ENCODE measurements around the gene TNNT1.

TNNT1 gene

DNA sequence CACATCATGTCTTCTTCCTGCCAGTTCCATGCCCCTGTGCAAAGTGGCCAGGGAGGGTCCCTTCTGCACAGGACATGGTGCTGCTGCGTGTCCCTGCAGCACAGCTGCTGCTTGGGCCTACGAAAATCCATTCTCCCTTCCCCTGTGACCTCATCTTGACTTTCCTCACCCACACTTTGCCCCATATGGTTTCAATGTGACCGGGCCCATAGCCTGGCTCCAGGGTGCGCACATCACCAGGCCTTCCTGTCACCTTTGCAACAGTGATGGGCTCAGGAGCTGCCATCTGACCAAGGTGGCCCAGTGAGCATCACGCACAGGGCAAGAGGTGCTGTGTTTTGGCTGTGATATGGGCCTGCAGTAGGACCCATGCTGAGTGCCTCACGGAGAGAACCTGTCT lies 42.4 kb downstream of the TNNT1 start:
- no peak for DNase-seq

DNA sequence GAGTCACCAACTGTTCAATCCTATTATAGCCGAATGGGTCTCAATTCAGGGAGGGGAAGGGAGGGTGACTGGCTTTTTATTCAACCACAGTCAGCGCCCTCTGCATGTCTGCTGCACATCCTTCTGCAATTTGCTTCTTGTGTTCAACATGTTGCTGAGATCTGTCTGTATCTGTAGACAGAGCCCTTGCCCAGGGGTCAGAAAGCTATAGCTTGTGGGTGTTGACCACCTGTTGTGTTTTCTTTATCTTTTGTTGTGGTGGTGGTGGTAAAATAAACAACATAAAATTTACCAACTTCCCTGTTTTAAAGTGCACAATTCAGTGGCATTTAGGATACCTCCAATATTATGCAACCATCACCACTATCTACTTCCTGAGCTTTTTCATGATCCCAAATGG lies 43.8 kb downstream of the TNNT1 start:
- DNase-seq, result no peak

DNA sequence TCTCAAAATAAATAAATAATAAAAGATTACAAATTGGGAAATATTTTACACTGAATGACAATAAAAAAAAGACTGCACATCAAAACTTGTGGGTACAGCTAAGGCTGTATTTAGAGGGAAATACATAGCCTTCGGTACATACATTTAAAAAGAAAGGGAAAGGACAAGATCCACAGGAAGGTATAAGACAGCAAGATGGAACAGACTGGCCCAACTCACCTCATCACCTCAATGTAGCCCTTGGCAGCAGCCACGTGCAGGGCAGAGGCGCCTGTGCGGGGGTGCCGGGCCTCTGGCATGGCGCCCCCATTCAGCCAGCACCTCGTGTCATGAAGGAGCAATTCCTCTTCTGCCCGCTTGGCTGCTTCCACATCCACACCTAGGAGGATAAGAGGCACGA lies 45.8 kb downstream of the TNNT1 start:
- no peak for DNase-seq

DNA sequence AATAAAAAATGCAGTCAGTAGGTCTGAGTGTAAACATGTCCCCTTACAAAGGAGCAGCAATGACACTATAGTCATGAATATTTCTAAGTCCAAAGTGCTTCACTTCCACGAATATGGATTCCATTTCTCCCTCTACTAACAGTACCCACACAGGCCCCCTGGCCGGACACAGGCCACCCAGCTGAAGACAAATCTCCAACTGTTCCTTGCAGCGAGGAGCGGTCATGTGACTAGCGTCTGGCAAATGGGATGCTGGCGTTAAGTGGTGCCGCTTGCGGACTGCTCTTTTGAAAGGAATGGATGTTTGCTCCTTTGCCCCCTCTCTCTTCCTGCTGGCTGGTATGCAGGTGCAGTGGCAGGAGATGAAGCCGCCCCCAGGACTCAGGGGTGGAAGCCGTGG lies 47.7 kb downstream of the TNNT1 start:
- no peak for DNase-seq

DNA sequence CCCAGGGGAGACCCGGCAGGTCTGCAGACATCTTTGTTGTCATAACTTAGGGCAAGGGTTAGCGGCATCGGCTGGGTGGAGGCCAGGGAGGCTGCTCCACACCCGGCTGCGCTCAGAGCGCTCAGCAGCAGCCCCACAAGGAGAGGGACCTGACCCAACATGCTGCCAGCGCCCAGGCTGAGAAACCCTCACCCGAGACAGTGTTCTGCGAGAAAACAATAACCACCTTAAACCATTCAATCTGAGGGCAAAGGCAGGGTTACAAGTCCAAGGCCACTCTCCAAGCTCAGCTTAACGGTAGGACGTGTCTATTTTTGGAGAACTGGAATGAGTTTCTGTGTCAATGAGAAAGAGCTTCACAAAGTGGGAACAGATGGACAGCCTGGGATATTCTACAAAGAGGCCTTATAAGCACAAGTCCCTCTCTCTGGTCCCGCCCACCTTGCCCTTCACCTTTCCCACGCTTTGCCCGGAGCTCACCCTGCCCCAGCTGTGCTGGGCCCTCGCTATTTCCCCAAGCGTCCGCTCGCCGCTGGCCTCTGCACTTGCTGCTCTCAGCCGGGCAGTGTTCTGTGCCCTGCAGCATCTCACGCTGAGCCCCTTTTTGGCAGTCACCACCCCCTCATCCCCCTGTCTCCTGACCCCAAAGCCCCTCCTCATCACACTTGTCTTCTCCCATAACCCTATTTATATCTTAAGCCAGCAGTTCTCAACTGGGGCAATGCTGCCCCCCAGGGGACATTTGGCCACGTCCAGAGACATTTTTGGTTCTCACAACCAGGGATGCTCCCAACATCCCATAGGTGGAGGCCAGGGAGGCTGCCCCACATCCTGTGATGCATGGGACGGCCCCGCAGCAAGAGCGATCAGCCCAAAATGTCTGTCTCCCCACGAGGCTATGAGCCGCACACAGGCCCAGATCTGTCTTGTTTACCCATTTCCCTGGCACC lies 49.2 kb downstream of the TNNT1 start:
- DNase-seq, result no peak

DNA sequence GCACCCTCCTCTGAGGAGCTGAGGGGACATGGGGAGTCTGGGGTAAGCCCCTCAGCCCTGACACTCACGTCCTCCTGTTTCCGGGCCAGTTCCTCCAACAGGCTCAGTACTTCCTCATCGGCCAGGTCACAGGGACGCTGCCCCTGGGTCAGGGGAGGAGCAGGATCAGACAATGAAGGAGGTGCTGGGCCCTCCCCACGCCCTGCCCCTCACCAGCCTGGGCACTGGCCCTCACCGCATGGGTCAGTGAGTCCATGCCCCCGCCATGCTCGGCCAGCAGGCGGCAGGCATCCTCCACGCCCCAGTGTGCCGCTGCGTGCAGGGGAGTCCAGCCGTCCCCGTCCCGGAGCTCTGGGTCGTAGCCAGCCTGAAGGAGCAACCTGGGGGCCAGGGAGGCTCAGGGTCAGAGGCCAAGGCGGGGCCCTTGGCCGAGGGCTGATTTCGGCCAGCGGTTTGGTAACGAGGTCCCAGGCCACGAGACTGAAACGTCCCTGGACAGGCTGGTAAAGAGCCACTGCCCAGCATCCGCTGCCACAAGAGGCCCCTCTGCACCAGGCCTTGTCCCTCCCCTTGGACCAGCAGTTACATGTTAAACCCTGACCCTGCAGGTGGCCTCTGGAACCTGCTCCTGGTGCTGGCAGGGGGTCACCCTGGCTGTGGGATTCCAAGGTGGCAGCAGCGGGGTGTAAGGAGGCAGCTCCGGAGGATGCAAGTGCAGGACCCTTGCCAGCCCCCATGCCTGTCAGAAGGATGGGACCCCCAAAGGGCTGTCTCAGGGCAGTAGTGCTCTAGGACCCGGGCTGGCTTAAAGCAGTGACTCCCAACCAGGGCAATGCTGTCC lies 50.1 kb downstream of the TNNT1 start:
- no peak for DNase-seq

DNA sequence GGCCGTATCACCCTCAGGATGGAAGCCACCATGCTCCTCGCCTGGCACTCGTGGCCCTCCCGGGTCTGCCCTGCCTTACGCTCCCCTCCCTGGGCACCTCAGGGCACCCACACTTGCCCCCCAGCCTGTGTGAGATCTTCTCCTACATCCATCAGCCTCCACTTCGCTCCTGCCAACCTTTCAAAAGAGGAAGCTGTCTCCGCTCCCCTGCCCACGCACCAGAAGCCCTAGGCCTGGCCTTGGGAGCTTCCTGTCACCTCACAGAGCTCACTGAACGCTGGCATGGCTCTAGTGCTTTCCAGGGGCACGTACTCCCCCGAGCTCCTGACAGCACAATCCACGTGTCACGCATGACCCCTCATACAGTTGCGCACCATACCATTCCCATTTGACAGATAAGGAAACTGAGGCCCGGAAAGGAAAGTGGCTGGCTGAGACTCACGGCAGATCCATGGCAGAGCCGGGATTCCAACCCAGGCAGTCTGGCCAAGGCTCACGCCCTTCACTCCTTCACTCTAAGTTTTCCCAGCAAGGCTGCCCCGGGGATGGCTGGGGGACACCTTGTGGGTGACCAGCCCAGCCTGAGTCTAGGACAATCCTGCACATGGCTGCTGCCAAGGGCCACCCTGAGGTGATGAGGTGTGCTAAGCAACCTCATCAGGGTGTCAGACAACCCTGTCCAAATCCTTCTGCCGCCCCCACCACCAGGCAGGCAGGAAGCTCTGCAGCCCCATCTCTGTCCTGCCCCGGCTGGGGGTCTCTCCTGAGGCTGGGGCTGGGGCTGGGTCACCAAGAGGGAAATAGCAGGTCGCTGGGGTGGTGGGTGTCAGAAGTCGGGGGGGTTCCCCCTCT lies 50.9 kb downstream of the TNNT1 start:
- DNase-seq, result no peak

DNA sequence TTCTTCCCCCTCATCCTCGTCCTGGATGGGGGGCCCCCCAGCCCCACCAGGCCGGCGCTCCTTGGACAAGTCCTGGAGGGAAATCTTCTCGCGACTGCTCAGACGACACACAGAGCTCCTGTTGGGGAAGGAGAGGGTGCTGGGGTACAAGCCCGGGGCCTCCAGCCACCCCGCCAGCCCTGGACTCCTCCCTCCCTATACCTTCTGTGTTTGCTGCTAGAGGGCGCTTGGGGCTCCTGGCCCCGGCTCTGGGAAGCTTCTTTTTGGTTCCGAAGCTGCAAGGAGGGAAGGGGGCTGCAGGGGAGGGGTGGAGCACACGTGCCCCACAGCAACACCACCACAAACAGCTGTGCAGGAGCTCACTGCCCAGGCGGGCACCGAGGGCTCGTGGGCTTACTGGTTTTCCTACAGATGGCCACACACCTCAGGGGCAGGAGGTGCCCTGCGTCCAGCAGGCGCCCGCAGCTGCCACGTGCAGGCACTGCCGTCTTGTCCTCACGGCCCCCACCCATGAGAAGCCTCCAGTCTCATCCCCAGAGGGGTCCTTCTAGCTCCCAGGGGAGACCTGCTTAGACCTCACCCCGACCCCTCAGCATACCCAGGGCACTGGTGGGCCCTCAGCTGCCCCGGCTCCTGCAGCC lies 52.8 kb downstream of the TNNT1 start:
- no peak for DNase-seq

DNA sequence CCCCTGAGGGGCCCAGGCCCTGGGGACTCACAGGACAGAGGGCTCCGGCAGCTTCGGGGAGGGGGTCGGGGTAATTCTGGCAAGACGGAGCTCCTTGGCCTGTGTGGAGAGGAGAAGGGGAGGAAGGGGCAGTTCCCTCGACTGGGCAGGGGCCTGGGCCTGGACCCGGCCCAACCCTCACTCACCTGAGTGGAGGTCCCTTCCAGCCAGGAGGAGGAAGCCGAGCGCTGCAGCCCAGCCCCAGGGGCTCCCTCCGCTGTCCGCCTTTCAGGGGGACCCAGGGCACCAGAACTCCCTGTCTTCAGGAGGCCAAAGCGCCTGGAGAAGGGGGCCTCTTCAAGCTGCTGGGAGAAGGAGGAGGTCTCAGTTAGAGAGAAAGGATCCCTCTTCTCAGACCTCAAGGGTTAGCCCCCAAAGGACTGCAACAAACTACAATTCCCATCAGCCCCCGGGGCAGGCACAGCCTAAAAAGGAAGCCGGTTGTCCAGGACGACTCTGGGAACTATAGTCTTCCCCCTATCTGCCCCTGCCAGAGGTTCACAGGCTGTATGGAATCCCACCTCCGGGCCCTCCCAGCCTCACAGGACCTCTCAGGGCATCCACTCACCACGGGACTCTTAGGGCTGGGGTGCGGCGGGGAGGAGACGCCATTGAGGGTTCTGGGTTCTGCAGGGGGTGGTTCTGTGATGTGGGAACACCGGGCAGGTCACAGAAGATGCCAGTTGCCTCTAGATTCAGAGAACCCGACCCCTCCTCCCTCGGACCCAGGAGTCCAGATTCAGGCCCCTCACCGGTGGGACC lies 53.5 kb downstream of the TNNT1 start:
- no peak for DNase-seq

DNA sequence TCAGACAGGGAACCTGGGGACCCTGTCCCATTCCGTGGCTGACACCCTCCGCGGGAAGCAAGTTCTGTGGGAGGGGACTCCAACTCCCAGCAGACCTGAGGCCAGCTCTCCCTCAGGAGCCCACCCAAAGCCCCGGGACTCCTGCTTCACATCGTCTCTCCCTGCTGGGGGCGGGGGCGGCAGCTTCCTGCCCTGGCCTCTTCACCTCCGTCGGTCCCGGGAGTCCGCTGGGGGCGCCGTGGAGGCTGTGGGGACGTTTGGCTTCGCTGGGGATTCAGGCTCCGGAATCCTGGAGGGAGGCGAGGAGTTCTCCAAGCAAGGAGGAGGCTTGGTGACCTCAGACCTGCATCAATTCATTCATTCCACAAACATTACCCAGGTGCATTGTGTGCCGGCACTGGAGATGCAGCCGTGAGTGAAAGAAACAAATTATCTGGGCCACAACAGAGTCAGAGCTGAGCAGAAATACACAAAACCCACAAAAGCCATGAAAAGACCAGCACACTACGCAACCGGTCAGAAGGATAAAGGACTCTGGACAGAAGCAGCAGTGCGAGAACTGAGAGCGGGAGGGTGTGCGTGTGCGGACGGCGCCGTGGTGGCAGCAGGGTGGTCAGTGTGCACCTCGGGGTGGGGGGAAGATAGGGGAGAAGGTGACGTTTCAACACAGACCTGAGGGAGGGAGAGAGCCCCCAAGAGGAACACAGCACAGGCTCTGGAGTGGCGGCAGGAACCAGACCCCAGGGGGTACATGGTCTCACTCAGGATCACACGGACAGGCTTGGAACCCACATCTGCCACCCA lies 54.3 kb downstream of the TNNT1 start:
- DNase-seq, result no peak

DNA sequence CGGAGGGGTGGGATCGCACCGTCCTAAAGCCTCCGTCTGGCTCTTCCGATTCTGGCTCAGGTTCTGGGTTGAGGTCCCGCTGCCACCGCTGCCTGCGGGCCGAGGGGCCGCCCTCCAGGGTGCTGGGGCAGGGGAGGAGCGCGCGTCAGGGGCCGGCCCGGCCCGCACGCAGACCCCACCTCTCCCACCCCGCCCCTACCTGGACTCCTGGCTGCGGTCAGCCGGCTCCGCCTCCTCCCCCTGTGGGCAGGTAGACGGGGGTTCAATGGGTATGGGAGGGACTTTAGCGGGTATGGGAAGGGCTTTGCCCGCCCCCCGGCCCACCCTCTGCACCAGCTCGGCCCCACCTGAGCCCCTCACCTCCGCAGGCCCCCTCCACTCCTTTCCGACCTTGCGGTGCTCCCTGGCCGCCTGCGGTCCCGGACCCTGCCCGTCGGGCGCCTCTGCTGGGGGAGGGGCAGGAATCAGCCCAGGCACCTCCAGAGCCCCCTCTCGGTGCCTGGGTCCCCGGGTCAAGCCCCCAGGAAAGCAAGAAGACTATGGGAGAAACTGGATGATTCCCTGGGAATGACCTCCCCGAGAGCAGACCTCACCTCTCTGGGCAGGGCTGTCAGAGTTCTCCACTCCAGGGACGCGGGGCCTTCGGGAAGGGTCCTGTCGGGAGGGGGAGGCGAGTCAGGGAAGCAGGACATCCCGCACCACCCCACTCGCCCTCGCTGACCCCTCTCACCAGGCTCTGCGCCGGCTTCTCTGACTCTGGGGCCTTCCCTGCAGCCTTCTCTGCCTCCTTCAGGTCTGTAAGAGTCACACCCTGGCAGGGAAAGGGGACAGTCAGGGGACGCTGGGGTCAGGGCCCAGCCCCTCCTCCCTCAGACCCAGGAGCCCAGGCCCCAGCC lies 56.3 kb downstream of the TNNT1 start:
- DNase-seq, result no peak

DNA sequence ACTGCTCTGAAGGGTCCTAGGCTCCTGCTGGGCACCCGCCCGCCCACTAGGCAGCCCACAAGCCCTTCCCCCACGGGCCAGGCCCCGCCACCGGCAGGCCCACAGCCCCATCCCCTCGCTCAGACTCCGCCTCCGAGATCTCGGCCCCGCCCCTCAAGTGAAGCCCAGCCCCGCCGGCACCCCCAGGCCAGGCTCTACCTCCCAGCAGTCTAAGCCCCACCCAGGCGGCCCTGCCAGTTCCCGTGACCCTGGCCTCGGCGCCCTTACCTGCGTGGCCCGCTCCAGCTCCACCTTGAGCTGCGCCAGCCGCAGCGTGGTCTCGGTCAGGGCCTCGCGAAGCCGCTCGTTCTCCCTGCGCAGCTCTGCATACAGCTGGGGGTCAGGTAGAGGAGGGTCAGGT lies 57.1 kb downstream of the TNNT1 start:
- no peak for DNase-seq

DNA sequence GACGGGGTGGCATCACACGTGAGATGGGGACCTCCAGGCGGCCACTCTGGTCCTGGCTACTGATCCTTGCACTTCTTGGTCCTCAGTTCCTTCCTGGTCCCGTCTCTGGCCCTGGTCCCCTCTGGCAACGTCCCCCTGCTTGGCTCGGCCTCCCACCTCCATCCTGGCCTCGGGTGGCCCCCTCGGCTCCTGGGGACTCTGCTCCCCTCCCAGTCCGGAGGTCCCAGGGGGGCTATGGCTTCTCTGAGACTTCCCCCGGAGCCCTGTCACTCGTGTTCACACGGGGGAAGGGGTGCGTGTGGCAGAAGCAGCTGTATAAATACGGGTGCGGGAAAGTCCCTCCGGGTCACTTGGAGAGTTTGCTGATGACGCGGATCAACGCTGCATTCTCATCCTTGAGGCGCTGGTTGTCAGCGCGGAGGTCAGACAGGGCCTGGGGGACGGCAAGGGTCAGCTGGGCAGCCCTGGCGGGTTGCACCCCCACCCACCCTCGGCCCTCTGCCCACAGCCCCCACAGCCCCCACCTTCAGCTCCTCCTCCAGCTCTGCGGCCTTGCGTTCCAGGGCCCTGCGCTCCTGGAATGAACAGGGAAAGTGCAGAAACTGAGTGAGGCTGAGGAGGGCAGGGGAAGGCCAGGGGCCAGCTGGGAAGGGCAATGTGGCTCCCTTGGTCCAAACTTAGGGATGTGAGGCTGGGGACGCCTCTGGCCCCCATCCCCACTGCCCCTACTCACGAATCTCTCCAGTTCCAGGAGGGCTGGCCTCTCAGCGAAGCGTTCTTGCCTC lies 57.7 kb downstream of the TNNT1 start:
- DNase-seq, result no peak

DNA sequence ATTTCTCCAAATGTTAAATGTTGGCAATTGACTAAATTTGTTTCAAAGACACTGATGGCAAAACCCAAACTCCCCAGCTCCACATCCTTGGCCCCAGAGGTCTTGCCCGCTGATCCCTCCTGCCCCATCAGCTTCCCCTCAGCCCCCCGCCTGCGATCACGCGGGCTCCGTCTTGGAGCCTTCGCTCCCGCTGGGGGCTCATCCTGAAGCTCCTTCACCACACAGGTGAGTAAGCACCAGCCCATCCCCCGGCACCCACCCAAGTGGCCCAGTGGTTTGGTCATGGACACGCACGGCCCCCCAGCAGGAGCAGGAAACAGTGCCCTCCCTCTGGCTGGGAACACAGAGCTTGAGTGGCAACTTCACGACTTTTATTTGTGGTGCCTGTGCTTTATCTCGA lies 58.4 kb downstream of the TNNT1 start:
- DNase-seq, result no peak

DNA sequence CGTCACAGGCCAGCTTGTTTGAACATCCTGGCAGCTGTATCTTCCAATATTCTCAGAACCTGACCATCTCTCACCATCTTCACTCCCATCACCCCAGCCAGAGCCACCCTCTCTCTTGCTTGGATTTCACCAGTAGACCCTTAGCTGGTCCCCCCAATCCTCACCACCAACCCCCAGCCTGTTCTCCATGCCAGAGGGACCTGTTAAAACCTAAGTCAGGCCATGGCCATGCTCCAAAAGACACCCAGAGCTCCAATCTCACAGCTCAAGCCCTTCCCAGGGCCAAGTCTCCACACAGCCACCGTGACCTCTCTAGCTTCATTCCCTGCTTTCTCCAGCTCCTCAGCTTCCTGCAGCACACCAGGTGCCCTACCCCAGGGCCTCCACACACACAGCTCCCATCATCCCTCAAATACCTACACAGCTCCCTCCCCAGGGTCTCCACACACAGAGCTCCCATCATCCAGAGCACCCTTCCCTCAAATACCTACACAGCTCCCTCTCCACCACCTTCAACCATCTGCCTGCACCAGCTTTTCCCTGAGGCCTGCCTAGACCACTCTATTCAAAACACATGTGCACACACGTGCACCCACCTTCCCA lies 59.6 kb downstream of the TNNT1 start:
- DNase-seq, result no peak

DNA sequence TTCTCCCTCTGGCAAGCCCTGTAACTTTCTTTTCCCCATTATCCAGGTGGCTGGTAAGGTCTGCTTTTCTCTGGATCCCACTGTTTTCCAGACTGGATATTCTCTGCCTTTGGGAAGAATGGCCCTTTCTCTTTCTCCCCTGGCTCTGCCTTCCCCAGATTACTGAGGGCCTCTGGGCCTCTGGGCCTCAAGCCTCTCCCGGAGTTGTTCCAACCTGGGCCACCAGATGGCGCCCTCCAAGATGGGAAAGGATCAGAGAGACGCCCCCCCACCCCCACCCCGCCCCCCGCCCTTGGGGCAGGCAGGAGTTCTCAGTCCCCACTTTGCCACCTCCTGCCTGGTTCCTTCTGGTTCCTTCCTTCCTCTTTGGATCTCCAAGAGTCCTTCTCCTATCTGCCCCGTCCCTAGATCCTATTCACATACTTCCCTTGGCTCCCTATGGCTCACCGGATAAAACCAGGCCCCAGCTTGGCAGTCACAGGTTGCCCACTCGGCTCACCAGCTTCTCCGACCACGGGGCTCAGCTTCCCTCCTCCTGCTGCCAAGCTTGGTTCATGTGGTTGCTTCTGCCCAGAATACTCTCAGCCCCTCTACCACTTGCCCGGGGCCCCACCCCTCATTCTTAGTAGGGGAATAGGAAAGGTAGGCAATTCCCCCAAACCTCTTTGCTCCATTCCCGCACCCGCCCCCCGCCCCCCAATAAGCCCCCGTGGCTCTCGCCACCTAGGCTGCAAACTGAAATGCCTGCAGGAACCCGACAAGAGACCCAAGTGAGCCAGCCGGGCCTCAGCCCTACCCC lies 60.3 kb downstream of the TNNT1 start:
- peak; percentile 43 to 92 (median 66) for DNase-seq

DNA sequence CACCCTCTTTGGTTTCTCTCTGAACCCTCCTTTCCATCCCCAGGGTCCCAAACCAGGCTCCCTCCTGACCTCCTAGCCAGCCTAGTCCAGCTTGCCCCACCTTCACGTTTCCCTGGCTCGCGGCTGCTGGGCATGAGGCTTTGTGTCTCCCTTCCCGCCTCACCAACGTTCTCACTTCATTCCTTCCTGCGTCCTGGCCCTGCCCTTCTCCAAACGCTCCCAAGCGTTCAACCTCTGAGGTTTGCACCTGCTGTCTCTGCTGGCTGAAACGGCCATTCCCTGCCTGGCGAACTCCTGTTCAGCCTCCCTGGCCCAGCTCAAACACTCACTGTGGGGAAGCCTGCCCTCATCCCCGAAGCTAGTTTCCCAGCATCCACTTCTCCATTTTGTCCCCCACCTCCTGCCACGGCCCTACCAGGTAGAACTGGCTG lies 61.0 kb downstream of the TNNT1 start:
- DNase-seq, result no peak

DNA sequence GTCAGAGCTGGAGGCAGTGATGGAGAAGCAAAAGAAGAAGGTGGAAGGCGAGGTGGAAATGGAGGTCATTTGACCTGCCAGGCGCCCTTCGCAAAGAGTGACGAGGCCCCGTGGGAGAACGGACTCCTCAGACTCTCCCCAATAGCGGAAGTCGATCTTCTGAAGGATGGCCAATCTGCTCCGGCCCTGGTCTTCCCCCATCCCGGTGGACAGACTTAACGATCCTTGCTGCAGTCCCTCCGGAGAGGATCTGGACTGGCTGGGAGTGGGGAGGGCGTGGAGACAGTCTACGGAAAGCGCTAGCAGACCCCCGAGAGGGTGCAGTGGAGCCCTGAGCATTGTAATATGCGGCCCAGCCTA lies 61.5 kb downstream of the TNNT1 start:
- no peak for DNase-seq

Measured in activated CD4-positive, CD25-positive, alpha-beta regulatory T cell (primary cell).